CD14-positive monocyte (primary cell): ENCODE results near the gene ATXN2L. TPM values are rescaled to one million over a fixed set of nuclear protein-coding genes. Genes with fewer than 3 reads are reported as not detected.
A peak's percentile ranks its signal among the peaks of the same experiment; 100 is the strongest.

ENCODE experiments used
- DNase-seq, 3 donors: peaks; one replicate each; pipeline ENCODE4 v3.0.0-alpha.2; 2011 to 2022
- H2AFZ ChIP-seq: 2 replicates; pipeline ENCODE4 v1.6.0; 2012; ENCODE audit warnings: mild to moderate bottlenecking, low read depth, low read length, inconsistent platforms; ENCODE audit not compliant: insufficient read depth, poor library complexity, severe bottlenecking
- H3K27ac ChIP-seq, 2 donors: 1 replicate in 1 of 2; 2 replicates in 1 of 2; pipeline ENCODE4 v1.5.1; 2012 to 2013; ENCODE audit warnings: low read length in 2 of 2, control low read depth in 1 of 2, inconsistent platforms in 1 of 2, low read depth in 1 of 2, mild to moderate bottlenecking in 1 of 2
- H3K27me3 ChIP-seq, 2 donors: one replicate each; pipeline versions ENCODE4 v1.6.0 to v1.6.1; 2011 to 2013; ENCODE audit warnings: low read length in 2 of 2; ENCODE audit not compliant: control insufficient read depth in 2 of 2, insufficient read depth in 2 of 2
- H3K36me3 ChIP-seq, 2 donors: replicated peaks in 1 of 2; 1 replicate in 1 of 2; 2 replicates in 1 of 2; pipeline versions ENCODE4 v1.5.1 to v1.6.1; 2012 to 2013; ENCODE audit warnings: low read length in 2 of 2, control low read depth in 1 of 2, inconsistent platforms in 1 of 2, mild to moderate bottlenecking in 1 of 2; ENCODE audit not compliant: insufficient read depth in 2 of 2, control insufficient read depth in 1 of 2
- H3K4me1 ChIP-seq, 2 donors: 1 replicate in 1 of 2; 2 replicates in 1 of 2; pipeline versions ENCODE4 v1.5.1 to v1.6.1; 2012 to 2013; ENCODE audit warnings: low read length in 2 of 2, control low read depth in 1 of 2, inconsistent platforms in 1 of 2, mild to moderate bottlenecking in 1 of 2, moderate library complexity in 1 of 2; ENCODE audit not compliant: insufficient read depth in 2 of 2, control insufficient read depth in 1 of 2
- H3K4me2 ChIP-seq: replicated peaks from 2 replicates; pipeline ENCODE3; 2012; ENCODE audit warnings: low read length, moderate library complexity, mild to moderate bottlenecking; ENCODE audit not compliant: poor library complexity, severe bottlenecking; ENCODE audit errors: extremely low read depth
- H3K4me3 ChIP-seq, 3 experiments: fragments of 200-600 bp in 1 of 3; sonication (generic) in 1 of 3; replicated peaks in 1 of 3; 1 replicate in 2 of 3; 2 replicates in 1 of 3; pipeline ENCODE4 v1.5.1; 2011 to 2013; ENCODE audit warnings: low read length in 3 of 3, mild to moderate bottlenecking in 3 of 3, control low read depth in 2 of 3, low read depth in 2 of 3, inconsistent platforms in 1 of 3, moderate library complexity in 1 of 3
- H3K79me2 ChIP-seq: 2 replicates; pipeline ENCODE4 v1.6.0; 2012; ENCODE audit warnings: mild to moderate bottlenecking, control low read depth, inconsistent platforms, low read length, moderate library complexity; ENCODE audit not compliant: insufficient read depth
- H3K9ac ChIP-seq: 2 replicates; pipeline ENCODE4 v1.6.0; 2017; ENCODE audit warnings: low read length, mild to moderate bottlenecking; ENCODE audit not compliant: insufficient read depth, poor library complexity, severe bottlenecking
- H3K9me3 ChIP-seq, 2 donors: replicated peaks in 1 of 2; 1 replicate in 1 of 2; 2 replicates in 1 of 2; pipeline versions ENCODE4 v1.5.1 to v1.6.1; 2012 to 2013; ENCODE audit warnings: low read length in 2 of 2, control low read depth in 1 of 2; ENCODE audit not compliant: control insufficient read depth in 1 of 2, insufficient read depth in 1 of 2
- H4K20me1 ChIP-seq: 2 replicates; pipeline ENCODE4 v1.6.0; 2012; ENCODE audit warnings: mild to moderate bottlenecking, low read length, control low read depth, moderate library complexity; ENCODE audit not compliant: insufficient read depth
- H3K27ac Mint-ChIP-seq, 7 donors: one replicate each; pipeline ENCODE4 v1.8.0; 2020; ENCODE audit warnings: mild to moderate bottlenecking in 7 of 7, mixed read lengths in 7 of 7, moderate library complexity in 6 of 7, inconsistent platforms in 2 of 7
- H3K27me3 Mint-ChIP-seq, 3 donors: one replicate each; pipeline ENCODE4 v1.8.0; 2021 to 2022; ENCODE audit warnings: low read depth in 3 of 3, mild to moderate bottlenecking in 3 of 3, mixed read lengths in 3 of 3, moderate library complexity in 3 of 3, inconsistent platforms in 1 of 3
- H3K36me3 Mint-ChIP-seq, 2 donors: one replicate each; pipeline ENCODE4 v1.8.0; 2020; ENCODE audit warnings: mixed read lengths in 2 of 2, inconsistent platforms in 1 of 2, mild to moderate bottlenecking in 1 of 2
- H3K4me1 Mint-ChIP-seq: one replicate; pipeline ENCODE4 v1.8.0; 2020; ENCODE audit warnings: mild to moderate bottlenecking, mixed read lengths
- H3K4me3 Mint-ChIP-seq, 2 donors: one replicate each; pipeline ENCODE4 v1.8.0; 2020; ENCODE audit warnings: mild to moderate bottlenecking in 2 of 2, mixed read lengths in 2 of 2, moderate library complexity in 1 of 2
- H3K9me3 Mint-ChIP-seq, 7 donors: one replicate each; pipeline ENCODE4 v1.8.0; 2020 to 2022; ENCODE audit warnings: mixed read lengths in 7 of 7, mild to moderate bottlenecking in 6 of 7, moderate library complexity in 6 of 7, inconsistent platforms in 2 of 7
- WGBS: methylation state at CpG from one replicate; pipeline ENCODE4 v1.1.5; 2013; ENCODE audit warnings: missing lambda C conversion rate; ENCODE audit not compliant: insufficient coverage; 5-methylcytosine and 5-hydroxymethylcytosine counted together
- intact Hi-C, 2 donors: fragments of 100-400 bp; cut with micrococcal nuclease; formaldehyde crosslinking; loops; one replicate each; pipeline versions ENCODE4 v1.15.0 to v1.15.1; 2023
- polyA plus RNA-seq, 3 donors: library from polyadenylated mRNA; depleted of rRNA in 1 of 3; unstranded in 2 of 3; stranded (reverse) in 1 of 3; fragments of 300-500 nt in 2 of 3; fragments of >200 nt in 1 of 3; fragmentation: Illumina TruSeq in 2 of 3; gene quantifications; 1 replicate in 2 of 3; 2 replicates in 1 of 3; pipeline ENCODE4 v1.2.3, GENCODE V29; 2012 to 2021
- TF ChIP-seq, protein P1 (sequence below): fragments of 200-600 bp; IDR thresholded peaks from one replicate; pipeline ENCODE4 v1.8.0; 2022; ENCODE audit warnings: antibody characterized with exemption, mild to moderate bottlenecking

Gene ATXN2L
- polyA plus RNA-seq, 3 donors, result 4.8 to 118 (median 10.2) TPM

DNA sequence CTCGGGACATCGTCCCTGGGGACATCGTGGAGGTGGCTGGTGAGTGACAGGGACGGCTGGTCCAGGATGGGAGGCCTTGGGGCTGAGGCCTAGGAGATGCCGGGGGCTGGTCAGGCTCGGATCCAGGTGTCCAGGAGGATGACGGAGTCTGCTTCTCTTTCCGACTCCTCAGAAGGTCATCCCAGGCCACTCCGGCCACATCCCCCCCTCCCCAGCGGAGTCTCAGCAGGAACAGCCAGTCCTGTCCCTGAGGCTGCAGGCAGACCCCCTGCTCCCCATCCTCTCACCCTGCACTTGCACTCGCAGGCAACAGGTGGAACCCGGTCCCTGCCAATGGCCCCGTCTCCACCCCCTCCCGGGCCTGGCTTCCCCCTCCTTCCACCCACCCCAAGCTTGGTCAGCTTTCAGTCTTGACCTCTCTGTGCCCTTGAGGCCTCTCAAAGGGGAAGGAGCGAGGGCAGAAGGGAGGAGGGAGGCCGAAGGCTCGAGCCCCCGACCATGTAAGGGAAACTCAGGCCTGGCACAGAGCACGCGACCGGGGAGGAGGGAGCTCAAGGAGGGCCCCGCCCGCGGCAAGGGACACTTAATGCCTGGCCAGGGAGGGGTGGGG lies 59.9 kb downstream of the ATXN2L start:
- H3K27me3 ChIP-seq, result peaks cover 0 to 11% of the 10 kb centered on the region in 2 donors
- Mint-ChIP-seq H3K27ac (no peak overlapping the region), H3K36me3 (no peaks in the 10 kb centered on the region), H3K4me1 (peaks cover 17% of the 10 kb centered on the region), H3K4me3 (no peak overlapping the region), H3K27me3 (peaks cover 19 to 26% (median 20%) of the 10 kb centered on the region in 3 donors), H3K9me3 (peaks cover 0 to 3% (median 0%) of the 10 kb centered on the region in 7 donors)
- no peaks in the 10 kb centered on the region for H3K79me2 ChIP-seq
- H3K4me2 ChIP-seq, result no peak overlapping the region
- DNase-seq, result peak in 1 of 3 donors; percentile 1
- no peaks in the 10 kb centered on the region for H3K36me3 ChIP-seq
- peaks cover 14 to 19% of the 10 kb centered on the region in 2 donors for H3K4me1 ChIP-seq
- H4K20me1 ChIP-seq, result no peaks in the 10 kb centered on the region
- TF ChIP-seq, protein P1, sequence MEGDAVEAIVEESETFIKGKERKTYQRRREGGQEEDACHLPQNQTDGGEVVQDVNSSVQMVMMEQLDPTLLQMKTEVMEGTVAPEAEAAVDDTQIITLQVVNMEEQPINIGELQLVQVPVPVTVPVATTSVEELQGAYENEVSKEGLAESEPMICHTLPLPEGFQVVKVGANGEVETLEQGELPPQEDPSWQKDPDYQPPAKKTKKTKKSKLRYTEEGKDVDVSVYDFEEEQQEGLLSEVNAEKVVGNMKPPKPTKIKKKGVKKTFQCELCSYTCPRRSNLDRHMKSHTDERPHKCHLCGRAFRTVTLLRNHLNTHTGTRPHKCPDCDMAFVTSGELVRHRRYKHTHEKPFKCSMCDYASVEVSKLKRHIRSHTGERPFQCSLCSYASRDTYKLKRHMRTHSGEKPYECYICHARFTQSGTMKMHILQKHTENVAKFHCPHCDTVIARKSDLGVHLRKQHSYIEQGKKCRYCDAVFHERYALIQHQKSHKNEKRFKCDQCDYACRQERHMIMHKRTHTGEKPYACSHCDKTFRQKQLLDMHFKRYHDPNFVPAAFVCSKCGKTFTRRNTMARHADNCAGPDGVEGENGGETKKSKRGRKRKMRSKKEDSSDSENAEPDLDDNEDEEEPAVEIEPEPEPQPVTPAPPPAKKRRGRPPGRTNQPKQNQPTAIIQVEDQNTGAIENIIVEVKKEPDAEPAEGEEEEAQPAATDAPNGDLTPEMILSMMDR, result no peak
- no peak overlapping the region for H3K4me3 ChIP-seq
- no peak overlapping the region for H3K9ac ChIP-seq
- no peak overlapping the region for H3K27ac ChIP-seq
- H2AFZ ChIP-seq, result no peak overlapping the region
- WGBS, result 82% methylated on average over 19 of the region's 24 CpGs
- intact Hi-C loops, result loop anchor here in 1 of 2 donors (5.0 kb wide), 1 partner anchor 35 kb away; no protein-coding TSS in a partner anchor
- no peaks in the 10 kb centered on the region for H3K9me3 ChIP-seq

DNA sequence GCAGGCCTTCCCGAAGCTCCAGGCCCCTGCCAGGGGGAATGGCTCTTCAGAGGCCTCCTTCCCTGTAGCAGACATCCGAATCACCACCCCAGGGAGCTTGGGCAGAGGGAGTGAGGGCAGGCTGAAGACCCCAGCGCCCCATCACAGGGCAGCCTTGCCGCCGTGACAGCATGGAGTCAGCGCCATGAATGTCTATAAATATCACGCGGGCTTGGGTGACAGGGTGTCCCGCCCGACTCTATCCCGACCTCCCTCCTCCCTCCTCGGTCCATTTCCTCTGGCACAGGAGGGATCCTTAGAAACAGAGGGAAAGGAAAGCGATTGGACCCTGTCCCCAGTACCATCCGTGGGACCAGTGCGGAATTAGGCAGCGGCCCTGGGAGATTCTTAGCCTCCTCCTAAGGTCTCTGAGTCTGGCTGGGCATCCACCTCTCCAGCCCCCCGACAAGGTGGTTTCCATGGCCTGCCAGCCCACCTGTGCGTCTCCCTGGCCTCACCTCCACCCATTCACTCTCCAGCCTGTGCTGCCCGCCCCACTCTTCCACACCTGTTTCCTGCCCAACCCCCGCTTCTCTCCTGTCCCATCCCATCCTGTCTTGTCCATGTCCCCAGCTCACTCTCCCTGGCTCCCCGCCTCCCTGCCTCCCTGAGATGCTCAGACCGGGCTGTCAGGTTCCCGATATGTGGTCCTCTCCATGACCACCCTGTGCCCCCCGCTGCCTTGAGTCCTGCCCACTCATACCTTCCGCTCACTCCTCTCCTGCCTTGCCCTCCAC lies 60.6 kb downstream of the ATXN2L start:
- Mint-ChIP-seq H3K4me1 (peaks cover 17% of the 10 kb centered on the region), H3K4me3 (no peak overlapping the region), H3K9me3 (peaks cover 0 to 3% (median 0%) of the 10 kb centered on the region in 7 donors), H3K27me3 (peaks cover 19 to 24% (median 20%) of the 10 kb centered on the region in 3 donors), H3K27ac (no peak overlapping the region), H3K36me3 (no peaks in the 10 kb centered on the region)
- no peak overlapping the region for H3K4me3 ChIP-seq
- no peaks in the 10 kb centered on the region for H3K36me3 ChIP-seq
- intact Hi-C loops, result loop anchor here in 1 of 2 donors (5.0 kb wide), 1 partner anchor 34 kb away; no protein-coding TSS in a partner anchor
- no peaks in the 10 kb centered on the region for H4K20me1 ChIP-seq
- H3K27ac ChIP-seq, result no peak overlapping the region
- DNase-seq, result no peak
- peaks cover 0 to 11% of the 10 kb centered on the region in 2 donors for H3K27me3 ChIP-seq
- H3K4me2 ChIP-seq, result no peak overlapping the region
- H3K9me3 ChIP-seq, result no peaks in the 10 kb centered on the region
- TF ChIP-seq, protein P1, result no peak
- no peak overlapping the region for H3K9ac ChIP-seq
- peaks cover 14 to 19% of the 10 kb centered on the region in 2 donors for H3K4me1 ChIP-seq
- no peaks in the 10 kb centered on the region for H3K79me2 ChIP-seq
- 86% methylated on average over 13 of the region's 25 CpGs for WGBS
- H2AFZ ChIP-seq, result no peak overlapping the region
